HG03575 (cell line): ENCODE measurements around the gene MMP15.
"Not testable (repeated sequence)": the region's sequence is repeated elsewhere in the genome, so short reads cannot be mapped to it uniquely, and the experiment has no call there.

Experiments
- ATAC-seq: cut with Tn5 transposase; IDR thresholded peaks from one replicate; pipeline ENCODE4 v1.9.1; 2021; ENCODE audit not compliant: unreplicated experiment, insufficient number of reproducible peaks, low FRiP score; ENCODE audit errors: extremely low read depth

MMP15 gene

DNA sequence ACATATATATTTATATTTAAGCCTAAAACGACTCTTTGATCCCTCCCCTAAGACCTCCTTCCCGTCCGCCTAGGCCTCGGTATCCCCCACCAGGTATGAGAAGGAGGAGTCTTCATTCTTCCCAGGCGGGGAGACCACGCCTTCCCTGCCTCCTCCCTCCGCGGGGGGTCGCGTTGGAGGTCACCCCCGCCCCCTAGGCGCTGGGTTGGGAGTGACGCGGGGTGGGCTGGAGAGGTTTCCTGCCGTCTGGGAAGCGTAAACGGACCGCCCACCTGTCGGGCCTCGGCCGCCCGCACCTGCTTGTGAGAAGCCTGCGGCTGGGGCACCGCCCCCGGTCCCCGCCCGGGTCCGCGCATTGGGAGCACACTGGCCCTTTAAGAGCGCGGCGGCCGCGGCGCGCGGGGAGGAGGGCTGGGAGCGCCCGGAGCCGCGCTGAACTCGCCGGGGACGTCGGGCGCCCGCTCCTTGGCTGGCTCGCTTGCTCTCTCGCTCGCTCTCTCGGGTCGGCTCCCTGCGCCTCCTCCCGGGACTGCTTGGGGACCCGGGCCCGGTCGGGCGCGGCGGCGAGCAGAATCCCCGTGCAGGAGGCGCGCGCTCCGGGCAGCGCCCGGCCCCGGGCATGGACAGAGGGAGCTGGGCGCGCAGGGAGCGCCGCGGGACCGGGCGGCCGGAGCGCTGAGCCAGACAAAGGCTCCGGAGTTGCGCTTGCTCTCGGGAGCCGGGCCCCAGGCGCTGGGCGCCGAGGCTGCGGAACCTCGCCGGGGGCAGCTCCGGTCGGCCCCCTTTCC is at the start of gene MMP15:
MMP15 (plus strand) TSS at position 404 of the 788 bp plus-strand sequence. CDS start 597 bp downstream, outside the sequence.
- ATAC-seq: no peak

DNA sequence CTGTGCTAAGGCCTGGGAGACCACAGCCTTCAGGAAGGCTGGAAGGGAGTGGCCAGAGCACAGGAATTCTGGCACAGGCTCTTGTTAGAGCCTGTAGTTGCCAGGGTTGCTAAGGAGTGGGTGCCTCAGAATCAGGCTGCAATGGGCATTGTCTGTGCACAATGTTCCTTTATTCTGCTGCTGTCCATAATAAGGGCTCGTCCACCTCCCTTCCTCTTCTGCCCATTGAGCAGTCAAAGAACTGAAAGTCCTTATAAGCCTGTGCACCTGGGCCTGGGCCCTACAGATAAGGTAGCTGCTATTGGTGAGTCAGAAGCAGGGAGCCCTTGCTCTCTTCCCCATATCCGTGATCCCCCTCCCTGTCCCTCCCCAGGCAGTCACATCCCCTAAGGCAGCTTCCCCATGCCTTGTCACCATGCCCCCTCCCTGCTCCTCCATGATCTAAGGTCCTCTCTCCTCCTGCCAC is 49.2 kb upstream of the MMP15 start:
- ATAC-seq: no peak

DNA sequence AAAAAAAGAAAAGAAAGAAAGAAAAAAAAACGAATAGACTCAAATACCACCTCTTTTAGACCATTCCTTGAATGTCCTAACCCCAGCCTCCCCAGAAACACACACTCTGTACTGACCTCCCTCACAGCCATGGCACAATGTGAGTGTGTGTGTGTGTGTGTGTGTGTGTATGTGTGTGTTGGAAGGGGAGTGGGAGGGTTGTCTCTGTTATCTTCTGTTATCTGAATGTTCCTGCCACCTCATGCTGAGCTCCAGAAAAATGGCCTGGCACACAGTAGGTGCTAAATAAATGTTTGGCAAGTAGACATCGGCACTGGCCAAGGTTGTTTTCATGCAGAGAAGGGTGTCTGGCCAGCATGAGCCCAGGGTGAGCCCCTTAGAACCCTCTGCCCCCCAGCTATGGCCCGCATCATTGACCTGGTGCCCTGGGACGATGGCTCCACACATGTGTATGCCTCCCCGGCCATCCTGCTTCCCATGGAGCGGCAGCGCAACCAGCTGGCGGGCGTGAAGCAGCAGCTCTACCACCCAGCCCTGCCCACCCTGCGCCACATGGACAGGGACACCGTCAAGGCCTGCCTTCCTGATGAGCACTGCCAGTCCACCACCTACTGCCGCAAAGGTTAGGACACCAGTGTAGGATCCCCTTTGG is 48.0 kb upstream of the MMP15 start:
- ATAC-seq: no peak

DNA sequence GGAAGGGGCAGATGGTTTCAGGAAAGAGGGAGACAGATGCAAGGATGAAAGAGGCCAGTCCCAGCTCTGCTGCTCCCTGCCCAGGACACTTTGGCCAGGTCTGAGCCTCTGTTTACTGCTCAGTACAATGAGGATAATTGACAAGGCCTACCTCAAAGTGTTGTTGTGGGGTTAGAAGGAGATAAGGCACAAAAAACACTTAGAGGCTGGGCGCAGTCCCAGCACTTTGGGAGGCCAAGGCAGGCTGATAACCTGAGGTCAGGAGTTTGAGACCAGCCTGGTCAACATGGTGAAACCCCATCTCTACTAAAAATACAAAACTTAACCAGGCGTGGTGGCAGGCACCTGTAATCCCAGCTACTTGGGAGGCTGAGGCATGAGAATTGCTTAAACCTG is 47.5 kb upstream of the MMP15 start:
- not testable (repeated sequence) for ATAC-seq

DNA sequence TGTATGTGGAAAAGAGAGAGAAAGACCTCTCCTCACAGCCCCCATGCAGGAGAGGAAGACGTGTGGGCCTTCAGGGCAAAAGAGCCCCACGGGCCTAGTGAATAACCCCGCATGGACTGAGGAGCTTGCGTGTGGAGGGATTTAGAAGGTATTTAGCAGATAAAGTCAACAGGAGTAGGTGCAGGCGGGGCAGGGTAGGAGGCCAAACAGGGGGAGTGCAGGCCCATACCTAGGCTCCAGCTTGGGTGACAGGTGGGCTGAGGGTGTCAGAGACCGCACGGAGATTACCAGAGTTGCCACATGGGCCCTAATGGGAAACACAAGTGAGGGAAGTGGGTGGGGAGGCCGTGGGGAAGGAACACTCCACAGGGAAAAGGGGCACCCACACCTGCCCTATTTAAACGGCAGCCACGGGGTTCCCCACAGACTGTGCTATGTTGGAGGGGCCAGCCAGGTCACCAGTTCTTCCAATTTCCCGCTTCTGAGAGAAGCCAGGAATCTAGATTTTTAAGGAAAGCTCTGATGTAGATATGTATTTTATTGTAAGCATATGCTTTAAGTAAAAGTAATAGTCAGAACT is 46.5 kb upstream of the MMP15 start:
- no peak for ATAC-seq

DNA sequence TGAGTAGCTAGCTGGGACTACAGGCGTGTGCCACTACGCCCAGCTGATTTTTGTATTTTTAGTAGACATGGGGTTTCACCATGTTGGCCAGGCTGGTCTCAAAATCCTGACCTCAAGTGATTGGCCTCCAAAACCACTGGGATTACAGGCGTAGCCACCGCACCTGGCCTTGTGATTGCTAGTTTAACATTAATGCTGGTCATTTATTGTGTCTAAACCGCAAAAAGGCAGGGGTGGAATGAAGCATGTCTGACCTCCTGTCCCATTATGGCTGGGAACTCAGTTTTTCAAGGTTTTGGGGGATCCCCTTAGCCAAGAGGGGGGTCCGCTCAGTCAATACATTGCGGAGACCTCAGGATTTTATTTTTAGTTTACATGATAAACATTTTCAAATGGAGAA is 43.9 kb upstream of the MMP15 start:
- ATAC-seq: no peak

DNA sequence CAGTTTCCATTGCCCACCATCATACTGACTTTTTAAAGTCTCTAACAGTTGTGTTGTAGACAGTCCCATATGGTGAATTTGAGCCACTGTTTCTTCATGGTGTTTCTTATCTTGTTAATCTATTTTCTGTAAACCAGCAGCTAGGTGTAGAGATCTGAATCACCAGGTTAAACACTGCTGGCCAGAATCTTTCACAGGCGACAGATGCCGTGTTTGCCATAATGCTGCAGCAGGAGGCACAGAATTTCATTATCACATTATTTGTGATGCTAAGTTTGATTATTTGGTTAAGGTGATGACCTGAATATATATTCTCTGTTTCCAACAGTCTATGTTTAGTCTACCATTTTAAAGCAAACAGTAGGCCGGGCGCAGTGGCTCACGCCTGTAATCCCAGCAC is 43.2 kb upstream of the MMP15 start:
- ATAC-seq: no peak

DNA sequence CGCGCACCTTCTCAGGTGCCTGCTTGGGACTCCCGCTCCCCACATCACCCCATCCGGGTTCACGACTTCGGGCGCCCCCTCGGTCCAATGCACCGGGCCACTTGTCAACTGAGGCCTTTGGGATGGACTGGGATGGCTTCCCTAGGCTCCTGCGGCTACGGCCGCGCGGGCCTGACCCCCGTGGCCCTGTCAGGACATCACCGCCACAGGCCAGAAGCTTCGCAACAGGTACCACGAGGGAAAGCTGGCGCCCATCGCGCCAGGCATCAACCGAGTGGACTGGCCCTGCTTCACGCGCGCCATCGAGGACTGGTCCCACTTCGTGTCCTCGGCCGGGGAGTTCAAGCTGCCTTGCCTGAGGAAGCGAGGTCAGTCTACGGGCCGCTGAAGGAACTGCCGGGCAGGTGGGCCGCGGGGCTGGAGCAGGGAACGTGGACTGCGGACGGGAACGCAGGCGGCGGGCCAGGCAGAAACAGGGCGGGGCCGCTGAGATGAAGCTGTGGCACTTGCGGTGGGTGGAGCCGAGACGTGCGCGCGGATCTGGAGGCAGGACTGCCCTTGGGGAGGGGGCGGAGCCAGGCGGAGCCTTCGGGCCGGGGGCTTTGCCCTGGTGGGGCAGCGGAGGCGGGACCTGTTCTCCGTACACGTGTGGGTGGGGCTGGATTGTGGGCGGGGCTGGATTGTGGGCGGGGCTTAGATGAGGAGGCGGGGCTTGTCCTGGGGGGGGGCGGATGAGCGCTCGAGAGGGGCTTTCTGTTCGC is 40.9 kb upstream of the MMP15 start:
- no peak for ATAC-seq

DNA sequence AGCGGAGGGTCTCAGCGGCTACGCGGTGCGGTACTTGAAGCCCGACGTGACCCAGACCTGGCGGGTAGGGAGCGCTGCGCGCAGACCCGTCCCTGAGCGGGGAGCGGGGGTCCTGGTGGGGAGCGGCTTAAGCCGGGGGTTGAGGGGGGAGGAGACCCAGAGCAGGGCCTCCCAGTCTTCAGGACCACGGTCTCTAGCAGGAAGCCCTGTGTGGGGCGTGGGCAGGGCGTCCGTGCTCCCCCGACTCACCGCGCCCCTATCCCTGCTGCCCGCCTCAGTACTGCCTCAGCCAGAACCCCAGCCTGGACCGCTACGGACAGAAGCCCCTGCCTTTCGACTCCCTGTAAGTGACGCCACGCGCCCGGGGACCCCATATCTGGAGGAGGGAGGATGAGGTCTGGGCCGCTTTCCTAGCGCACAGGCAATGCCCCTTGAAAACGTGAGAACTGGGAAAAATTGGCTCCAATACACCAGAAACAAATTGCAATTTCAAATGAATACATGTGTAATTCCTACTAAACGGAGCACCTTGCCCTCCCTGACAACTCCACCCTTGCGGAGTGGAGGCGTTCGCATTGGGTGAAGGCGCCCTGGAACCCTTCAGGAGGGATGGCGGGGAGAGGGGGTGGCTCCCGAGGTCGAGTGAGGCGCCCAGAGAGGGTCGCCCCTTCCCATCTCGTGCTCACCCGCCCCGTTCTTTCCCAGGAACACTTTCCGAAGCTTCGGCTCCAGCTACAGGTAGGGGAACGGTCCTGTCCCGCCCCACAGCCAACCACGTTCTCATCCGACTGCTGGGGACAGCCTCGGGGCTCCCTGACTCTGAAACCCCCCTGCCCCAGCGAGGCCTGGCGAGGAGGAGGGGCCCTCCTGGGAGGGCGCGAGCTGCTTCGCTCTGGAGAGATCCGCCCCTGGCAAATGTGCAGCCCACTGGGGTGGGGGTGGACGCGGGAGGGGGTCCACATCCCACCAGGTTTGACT is 40.1 kb upstream of the MMP15 start:
- ATAC-seq: no peak

DNA sequence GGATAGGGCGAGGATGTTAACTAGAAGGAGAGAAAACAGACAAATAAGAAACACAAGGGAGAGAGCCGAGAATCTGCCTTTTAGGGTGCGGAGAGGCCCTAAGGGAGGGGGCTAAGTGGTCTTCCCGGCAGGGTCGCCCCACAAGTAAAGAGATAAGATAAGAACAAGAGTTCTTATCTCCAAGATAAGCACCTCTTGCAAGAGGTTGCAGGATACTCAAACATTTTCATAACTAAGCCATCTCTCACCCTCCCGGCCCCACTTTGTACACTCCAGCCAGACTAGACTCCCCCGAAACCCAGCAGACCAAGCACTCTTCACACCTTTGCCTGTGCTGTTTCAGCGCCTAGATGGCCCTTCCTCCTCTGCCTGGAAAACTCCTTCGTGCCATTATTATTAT is 39.4 kb upstream of the MMP15 start:
- no peak for ATAC-seq

DNA sequence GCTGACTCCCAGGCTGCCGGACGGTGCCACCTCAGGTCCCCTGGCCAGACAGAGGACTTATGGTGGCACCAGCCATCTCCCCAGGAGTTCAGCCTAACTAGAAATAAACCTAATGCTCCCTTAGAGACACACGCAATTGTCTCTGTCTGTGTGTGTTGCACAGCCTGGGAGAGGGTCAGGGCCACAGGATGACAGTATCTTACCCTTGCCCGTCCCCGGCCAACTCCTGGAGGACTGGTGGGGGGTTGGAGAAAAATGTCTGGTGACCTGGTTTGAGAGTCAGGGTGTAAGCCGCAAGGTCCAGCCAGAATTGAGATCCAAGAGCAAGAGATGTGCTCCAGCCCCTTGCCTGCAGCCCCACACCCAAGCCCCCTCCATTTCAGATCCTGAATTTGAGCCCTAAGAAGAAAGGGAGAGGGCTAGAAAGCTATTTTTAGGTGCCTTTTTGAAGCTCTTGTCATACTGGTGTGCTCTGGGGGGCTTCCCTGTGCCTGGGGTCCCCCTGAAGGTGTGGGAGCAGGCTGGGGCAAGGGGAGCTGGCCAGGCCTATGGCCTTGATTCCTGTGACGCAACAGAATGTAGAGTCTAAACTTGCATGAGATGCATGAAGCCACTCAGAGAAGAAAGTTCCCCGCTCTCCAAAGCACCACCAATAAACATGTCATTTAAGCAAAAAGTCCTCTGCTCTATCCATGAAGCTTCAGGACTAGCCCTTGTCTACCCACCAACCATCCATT is 37.9 kb upstream of the MMP15 start:
- no peak for ATAC-seq

DNA sequence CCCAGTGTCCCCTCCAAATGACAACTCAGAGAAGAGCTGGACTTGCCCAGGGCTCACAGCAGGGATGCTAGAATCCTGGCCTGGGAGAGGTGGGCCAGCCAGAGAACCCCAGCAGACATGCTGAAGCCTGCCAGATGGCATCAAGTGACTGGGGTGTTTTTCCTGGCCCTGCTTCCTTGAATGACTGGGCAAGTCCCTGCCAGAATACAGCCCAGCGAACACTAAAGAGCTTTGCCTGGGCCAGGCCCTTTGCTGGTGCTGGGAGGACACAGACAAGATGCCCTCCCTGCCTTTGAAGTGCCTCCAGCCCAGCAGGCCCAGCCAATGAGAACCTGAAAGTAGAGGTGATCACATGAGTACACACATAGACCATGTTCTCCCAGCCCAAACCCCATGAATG is 36.6 kb upstream of the MMP15 start:
- ATAC-seq: no peak

DNA sequence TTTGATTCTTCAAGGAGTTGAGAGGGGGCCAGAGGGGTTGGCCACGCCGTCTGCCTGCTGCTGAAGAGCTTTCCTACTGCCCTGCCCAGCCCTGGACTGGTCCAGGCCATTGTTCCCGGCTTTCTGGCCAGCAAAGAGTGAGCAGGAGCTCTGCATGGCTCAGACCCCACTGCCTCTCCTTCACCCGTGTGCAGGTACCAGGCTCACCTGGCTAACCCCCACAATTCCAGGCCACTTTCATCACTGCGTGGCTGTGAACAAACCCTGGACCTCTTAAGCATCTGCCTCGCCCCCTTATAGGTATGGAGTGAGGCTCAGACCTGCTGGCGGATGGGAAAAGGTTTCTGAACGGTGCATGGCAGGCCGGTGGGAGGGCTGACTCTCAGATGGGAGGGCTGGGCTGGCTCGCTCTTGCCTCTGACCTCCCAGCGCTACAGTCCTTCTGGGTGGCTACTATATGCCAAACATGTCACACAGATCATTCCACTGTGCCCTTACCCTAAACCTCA is 33.9 kb upstream of the MMP15 start:
- no peak for ATAC-seq

DNA sequence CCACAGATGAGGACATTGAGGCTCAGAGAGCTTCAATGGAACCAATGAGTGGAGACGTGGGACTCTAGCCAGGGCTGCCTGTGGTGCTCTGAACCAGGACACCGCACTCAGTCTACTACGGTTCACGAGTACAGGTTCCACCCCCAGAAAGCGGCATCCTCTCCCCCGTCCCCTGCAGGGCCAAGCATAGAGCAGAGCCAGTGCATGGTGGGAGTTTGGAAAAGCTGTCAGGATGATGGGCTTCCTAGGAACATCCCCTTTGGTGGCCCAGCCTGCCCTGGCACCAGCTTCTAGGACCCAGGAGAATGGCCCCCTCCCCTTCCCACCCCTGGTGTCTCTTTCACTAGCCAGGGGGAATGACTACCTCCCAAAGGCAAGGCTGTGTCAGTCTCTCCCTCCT is 33.5 kb upstream of the MMP15 start:
- ATAC-seq: no peak

DNA sequence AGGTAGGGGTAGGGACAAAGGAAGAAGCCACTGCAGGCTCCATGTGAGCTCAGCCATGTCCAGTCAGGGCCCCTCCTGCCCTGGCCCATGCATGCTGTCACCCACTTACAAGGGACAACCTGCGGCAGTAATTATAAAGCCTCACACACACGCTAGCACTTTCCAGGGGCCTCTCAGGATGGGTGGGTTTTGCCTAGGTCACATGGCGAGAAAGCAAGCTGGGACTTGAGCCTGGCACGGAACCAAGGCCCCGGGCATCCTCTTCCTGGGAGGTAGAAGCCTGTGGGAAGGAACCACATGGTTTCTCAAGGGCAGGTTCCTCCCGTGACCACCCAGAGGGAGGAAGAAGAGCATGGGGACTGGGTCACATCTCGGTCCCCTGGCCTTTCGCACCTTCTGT is 32.1 kb upstream of the MMP15 start:
- ATAC-seq: no peak

DNA sequence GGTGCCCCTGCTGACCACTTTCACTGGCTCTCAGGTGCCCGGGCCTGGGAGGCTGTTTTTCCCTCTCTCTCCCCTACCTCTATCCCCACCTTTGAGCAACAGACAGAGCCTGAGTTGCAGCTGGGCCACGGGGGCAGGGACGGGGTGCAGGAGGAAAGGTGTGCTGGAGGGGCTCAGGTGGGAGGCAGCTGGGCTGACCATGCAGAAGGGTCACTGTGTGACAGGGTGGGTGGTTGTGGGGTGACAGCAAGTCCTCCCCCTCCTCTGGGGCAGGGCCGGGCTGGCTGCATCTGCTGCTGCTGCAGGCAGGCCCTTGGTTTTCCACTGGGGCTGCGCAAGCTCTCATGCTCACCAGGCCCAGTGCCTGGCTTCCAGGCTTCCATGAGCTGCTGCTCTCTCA is 31.7 kb upstream of the MMP15 start:
- ATAC-seq: no peak

DNA sequence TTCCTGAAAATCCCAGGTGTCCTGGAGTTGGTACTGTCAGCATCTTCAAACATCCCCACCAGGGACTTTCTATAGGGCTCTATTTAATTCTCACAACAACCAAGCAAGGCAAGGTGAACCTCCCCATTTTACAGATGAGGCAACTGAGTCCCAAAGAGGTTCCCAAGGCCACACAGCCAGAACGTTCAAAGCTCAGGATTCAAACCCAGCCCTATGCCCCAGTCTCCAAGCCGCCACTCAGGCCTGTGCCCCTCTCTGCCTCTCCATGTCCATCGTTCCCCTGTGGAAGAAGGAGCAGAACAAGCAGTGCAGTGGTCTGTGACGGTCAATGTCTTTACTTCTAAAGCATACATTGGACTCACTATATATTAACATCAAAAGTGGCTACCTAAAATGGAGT is 31.2 kb upstream of the MMP15 start:
- no peak for ATAC-seq

DNA sequence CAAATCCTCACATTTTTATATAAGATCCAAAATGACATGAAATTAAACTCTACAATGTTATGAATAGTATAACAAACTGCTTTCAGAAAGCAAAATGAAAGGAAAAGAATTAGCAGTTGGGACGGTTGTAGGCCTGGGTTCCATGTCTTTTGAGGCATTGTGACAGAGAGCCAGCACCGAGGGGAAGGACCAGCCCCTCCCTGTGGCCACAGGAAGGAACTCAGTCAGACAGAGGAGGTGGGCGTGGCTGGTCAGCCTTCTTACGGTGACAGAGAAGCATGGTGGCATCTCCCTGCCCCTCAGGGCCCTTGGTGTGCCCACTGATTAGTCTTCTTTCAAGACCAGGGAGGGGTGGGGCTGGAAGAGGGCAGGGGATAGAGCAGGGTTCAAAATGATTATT is 30.8 kb upstream of the MMP15 start:
- no peak for ATAC-seq
